GM18520 (cell line): Measurements from ENCODE around the gene GFPT2.

Experiments
- ATAC-seq: cut with Tn5 transposase; IDR thresholded peaks from one replicate; pipeline ENCODE4 v1.9.1; 2021; ENCODE audit not compliant: unreplicated experiment

The GFPT2 gene

DNA sequence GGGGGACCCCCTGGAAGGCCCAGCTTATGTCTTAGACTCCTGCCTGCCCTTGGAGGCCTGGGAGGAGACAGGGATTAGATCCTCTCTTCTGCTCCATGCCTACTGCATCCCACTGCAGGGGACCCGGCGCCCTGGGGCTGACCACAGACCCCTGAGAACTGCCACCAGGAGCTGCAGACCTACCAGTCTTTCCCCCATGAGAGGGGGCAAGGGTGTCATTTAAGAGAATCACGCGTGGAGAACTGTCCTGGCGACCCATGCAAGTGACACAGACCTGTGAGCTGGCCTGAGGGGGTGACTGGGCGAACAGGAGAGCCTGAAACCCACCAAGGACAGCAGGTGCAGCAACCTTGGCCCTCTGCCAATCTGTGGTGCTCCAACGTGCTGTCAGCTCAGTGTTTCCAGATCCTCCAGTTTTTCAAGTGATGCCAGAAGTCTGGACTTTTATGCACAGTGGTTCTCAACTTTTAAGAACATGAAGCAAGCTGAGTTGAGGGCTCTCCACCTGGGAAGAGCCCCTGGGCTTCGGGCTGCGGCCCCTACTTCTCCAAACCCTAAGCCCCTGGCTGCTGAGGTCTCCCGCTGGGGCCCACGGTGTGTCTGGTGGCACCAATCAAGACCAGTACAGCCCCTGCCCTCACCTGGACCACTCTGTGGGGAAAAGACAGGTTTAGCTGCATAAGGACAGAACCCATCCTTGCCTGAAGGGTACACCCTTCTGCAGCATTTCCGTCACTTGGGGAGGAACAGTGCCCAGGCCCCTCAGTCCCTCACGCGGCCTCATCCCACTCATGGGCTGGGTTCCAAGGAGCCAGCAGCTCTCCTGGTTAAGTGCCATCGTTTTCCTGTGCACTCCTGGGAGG lies 18.2 kb downstream of the GFPT2 start:
- ATAC-seq = no peak

DNA sequence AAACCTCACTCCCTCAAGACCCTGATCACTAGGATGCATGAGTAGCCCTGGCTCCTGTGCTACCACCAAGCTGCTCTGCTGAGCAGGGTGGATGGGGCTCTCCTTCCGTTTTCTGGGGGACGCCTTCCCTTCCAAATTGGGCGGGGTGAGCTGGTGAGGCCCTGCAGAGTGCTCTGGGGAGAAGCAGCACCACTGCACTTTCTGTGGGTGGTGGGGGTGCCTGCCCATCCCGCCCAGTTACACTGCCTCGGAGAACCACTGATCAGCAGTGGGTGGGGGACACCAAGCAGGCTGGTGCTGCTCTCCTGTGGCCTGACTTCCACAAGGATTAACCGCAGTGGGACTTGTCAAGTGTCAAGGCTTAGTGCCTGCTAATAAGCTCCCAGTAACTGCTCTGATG lies 19.0 kb downstream of the GFPT2 start:
- ATAC-seq = no peak

DNA sequence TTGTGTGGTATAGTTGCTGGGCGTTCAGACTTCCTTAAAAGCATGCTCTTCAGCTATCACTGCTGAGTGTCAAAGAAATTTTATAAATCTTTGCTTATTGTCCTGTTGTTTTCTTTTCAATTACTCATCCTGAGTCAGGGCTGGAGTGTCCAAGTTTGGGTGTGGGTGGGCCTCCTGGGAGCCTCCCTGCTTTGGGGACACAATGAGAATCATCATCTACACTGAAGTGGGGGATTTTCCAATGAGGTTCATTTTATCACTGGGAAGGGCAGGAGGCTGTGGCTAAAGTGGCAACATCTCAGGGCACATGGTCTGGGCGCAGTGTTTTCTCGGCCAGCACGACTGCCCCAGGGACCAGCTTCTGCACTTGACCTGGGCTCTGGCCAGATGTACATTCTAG lies 19.5 kb downstream of the GFPT2 start:
- no peak for ATAC-seq

- no peak for ATAC-seq
These were observed 20.3 kb downstream of the GFPT2 start for GRCh38 chr5:180332861-180333260.

DNA sequence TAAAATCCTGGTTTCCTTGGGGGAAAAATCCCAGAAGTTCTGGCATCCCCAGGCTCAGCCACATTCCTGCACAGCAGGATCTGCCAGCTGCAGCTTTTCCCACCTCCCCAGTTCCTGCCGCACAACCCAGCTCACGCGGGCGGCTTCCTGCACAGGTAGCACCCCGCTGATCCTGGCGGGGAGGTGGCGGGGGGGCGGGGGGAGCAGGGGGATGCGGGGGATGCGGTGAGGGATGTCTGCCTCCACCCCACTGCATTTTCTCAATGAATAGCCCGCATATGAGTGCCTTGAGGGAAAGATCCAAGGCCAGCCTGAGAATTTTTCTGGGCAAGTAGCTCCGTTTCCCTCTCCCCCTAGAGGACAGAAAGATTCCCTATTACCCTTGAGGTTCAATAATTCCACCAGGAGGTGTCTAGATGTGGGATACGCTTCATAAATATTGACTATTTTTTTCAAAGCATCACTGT lies 21.1 kb downstream of the GFPT2 start:
- ATAC-seq = no peak

DNA sequence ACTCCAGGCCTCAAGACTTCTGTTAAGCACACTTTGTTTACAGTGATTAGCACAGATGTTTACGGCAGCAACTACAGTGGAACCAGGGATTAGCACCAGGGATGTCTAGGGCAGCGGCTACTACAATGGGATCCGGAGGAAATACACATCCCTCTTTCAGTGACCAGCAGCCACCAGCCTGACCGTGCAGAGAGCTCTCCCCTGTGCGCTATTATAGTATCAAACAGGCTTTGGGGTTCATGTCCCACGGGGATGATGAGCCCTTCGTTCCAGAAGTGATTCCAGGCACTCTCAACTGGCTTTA lies 21.5 kb downstream of the GFPT2 start:
- no peak for ATAC-seq

GRCh38 chr5:180330810-180331646 lies 22.1 kb downstream of the GFPT2 start:
- ATAC-seq = no peak

DNA sequence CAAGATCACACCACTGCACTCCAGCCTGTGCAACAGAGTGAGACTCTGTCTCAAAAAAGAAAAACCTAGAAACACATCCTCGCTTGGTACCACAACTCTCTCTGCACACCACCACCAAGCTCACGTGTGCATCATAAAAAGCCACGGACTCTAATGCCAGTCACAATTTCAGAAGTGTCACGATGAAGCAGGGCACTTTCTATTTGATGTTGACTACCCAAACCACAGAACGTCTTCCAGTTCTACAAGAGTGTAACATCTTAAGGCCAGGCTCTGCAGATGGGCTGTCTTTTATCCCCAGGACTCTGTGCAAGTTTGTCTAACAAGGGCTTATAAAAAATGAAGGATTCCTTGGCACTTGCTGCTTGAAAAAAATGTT lies 22.9 kb downstream of the GFPT2 start:
- ATAC-seq = no peak

DNA sequence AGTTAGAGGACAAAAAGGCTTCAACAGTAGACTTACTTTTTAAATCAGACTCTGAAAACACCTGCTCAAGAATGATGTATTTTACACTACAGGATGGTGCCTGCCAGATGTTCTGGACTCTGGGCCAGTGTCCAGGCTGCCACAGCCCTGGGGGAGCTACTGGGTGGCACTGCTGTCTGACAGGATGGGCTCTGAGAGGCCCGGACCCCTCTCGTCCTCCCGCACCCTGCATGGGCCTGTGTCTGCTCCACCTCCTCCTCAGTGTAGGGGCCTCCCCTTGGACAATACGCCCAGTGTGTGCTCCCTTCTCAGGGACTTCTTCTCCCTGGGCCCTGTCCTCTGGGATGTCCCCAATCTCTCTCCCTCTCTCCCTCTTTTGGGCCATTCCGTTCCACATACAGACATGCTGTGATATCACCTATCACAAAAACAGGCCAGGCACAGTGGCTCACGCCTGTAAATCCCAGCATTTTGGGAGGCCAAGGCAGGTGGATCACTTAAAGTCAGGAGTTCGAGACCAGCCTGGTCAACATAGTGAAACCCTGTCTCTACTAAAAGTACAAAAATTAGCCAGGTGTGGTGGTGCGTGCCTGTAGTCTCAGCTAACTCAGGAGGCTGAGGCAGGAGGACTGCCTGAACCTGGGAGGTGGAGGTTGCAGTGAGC lies 23.4 kb downstream of the GFPT2 start:
- no peak for ATAC-seq

GRCh38 chr5:180329138-180329435 lies 24.0 kb downstream of the GFPT2 start:
- ATAC-seq = no peak

- ATAC-seq = no peak
These were observed 24.6 kb downstream of the GFPT2 start for GRCh38 chr5:180328296-180329137.

DNA sequence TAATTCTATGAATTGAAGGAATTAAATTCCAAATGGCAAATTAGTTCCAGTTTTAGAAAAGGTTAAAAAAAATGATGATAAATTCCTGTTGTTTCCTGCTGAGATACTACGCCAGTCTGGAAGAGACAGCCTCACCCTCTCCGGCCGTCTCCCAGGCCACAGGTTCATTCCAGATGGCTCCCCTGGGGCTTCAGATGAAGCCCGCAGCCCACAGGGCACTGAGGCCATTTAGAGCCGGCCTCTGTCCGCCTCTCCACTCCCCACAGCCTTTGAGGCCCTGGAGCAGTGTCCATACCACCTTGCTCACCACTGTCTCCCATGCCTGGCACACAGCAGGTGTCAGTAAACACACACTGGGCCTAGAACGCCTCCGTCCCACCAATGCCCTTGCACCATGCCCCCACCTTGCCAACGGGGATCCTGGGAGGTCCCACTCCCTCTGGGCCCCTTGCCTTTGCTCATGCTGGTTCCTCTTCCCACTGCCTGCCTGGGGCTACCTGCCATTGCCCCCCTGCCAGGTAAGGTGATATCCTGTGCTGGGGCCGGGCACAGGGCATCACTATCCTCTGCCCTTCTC lies 26.1 kb downstream of the GFPT2 start:
- no peak for ATAC-seq

- ATAC-seq = no peak
These were observed 28.6 kb downstream of the GFPT2 start for GRCh38 chr5:180324601-180324950.

DNA sequence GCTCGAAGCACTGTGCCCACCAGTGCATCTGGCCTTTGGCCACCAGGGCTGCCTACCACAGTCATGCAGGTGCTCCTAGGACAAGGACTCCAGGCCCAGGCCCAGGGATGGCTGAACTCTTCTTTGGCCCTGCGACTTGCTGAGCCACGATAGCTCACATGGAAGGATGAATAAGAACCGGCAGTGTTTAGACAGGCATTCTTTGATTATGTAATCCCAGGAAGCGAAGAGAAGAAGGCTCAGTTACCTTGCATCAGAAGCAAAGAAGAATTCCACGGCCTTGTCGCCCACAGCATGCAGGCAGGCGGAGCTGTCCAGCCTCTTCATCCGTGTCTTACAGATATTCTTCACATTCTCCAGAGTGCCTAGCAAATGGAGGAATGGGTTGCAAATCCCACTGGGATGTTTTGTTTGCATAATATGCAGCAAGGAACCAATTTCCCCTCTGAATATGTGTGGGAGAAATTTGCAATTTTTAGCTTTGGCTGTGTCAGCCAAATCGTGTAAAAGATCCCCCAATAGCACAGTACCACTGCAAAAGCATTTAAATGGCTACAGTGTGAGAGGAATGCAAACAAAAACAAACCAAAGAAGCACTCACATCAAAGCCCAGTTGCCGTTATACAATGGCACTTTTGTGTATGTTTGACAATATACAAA lies 29.1 kb downstream of the GFPT2 start:
- no peak for ATAC-seq

DNA sequence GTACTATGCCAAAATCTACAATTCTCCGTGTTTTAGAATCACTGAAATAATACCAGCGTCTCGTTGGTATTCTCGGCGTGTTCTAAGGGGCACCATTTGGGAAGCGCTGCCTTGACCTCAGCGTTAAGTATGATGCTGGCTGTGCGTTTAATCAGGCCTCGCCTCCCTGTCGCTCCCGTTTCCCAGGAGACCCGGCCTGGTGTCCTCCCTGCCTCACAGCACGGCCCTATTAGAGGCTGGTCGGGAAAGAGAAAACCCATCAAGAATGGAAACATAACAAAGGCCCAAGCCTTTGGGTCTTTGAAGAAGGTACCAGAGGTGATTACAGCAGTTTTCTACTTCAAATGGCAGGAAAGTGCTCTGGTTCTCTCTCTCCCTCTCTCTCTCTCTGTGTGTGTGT lies 30.0 kb downstream of the GFPT2 start:
- no peak for ATAC-seq

- ATAC-seq = no peak
These were observed 34.6 kb downstream of the GFPT2 start for GRCh38 chr5:180318456-180319089.

GRCh38 chr5:180316586-180316985 lies 36.5 kb downstream of the GFPT2 start:
- no peak for ATAC-seq

GRCh38 chr5:180315762-180316212 lies 37.3 kb downstream of the GFPT2 start:
- no peak for ATAC-seq

- no peak for ATAC-seq
These were observed 39.2 kb downstream of the GFPT2 start for GRCh38 chr5:180313677-180314505.
